HG02885 (cell line): ENCODE results near the gene CNPY3.
"Not testable (repeated sequence)": the region's sequence is repeated elsewhere in the genome, so short reads cannot be mapped to it uniquely, and the experiment has no call there.

Source experiments
- ATAC-seq: cut with Tn5 transposase; IDR thresholded peaks from one replicate; pipeline ENCODE4 v1.9.1; 2021; ENCODE audit warnings: mild to moderate bottlenecking; ENCODE audit not compliant: unreplicated experiment, poor library complexity

The CNPY3 gene

GRCh38 chr6:42928986-42929820, at the start of gene CNPY3:
TSS of gene CNPY3 (plus strand) at chr6:42929480. CDS start at chr6:42929571, 91 bp downstream.
- peak; percentile 72 for ATAC-seq

- not testable (repeated sequence) for ATAC-seq
Observed at GRCh38 chr6:42880240-42880817, 49.0 kb upstream of the CNPY3 start.

- ATAC-seq: not testable (repeated sequence)
Observed at GRCh38 chr6:42880871-42881270, 48.4 kb upstream of the CNPY3 start.

- ATAC-seq: no peak
Observed at GRCh38 chr6:42885702-42886101, 43.6 kb upstream of the CNPY3 start.

- not testable (repeated sequence) for ATAC-seq
Observed at GRCh38 chr6:42888201-42888600, 41.1 kb upstream of the CNPY3 start.

- no peak for ATAC-seq
Observed at GRCh38 chr6:42889815-42890214, 39.5 kb upstream of the CNPY3 start.

GRCh38 chr6:42890311-42891198, 38.7 kb upstream of the CNPY3 start:
- ATAC-seq: peak; percentile 90

- no peak for ATAC-seq
Observed at GRCh38 chr6:42891199-42891722, 38.0 kb upstream of the CNPY3 start.

GRCh38 chr6:42894041-42894828, 35.0 kb upstream of the CNPY3 start:
- ATAC-seq: not testable (repeated sequence)

GRCh38 chr6:42896178-42896719, 33.0 kb upstream of the CNPY3 start:
- no peak for ATAC-seq

- no peak for ATAC-seq
Observed at GRCh38 chr6:42898891-42899361, 30.4 kb upstream of the CNPY3 start.

- ATAC-seq: no peak
Observed at GRCh38 chr6:42899871-42900270, 29.4 kb upstream of the CNPY3 start.

- ATAC-seq: peak; percentile 57
Observed at GRCh38 chr6:42901538-42901957, 27.7 kb upstream of the CNPY3 start.

- ATAC-seq: not testable (repeated sequence)
Observed at GRCh38 chr6:42902429-42903263, 26.6 kb upstream of the CNPY3 start.

GRCh38 chr6:42904467-42904866, 24.8 kb upstream of the CNPY3 start:
- no peak for ATAC-seq

GRCh38 chr6:42907336-42907735, 21.9 kb upstream of the CNPY3 start:
- no peak for ATAC-seq

GRCh38 chr6:42909835-42910234, 19.4 kb upstream of the CNPY3 start:
- no peak for ATAC-seq
